A549 (cell line): ENCODE results near the gene ARHGAP11B. TPM values are rescaled to one million over a fixed set of nuclear protein-coding genes. Genes with fewer than 3 reads are reported as not detected.
A peak's percentile ranks its signal among the peaks of the same experiment; 100 is the strongest.
"Not testable (repeated sequence)": the region's sequence is repeated elsewhere in the genome, so short reads cannot be mapped to it uniquely, and the experiment has no call there.

Experiments
- ATAC-seq, 2 experiments: fragments of 200-7000 bp in 1 of 2; fragments of >200 bp in 1 of 2; cut with Nextera tagmentation in 1 of 2; cut with Tn5 transposase in 1 of 2; 3 replicates each; pipeline versions ENCODE4 v1.8.0 to v1.9.1; 2018 to 2020; ENCODE audit warnings: mild to moderate bottlenecking in 1 of 2, moderate library complexity in 1 of 2
- CTCF ChIA-PET: fragments of 300-600 bp; sonication (Branson Sonifier 250); formaldehyde crosslinking; extraction: SDS; loops from one replicate; lab custom pipeline; 2021; ENCODE audit warnings: antibody characterized with exemption, inconsistent platforms; lab: Yijun Ruan, JAX
- POLR2A ChIA-PET: fragments of 350-600 bp; formaldehyde crosslinking; extraction: SDS; loops from one replicate; lab custom pipeline; 2021; ENCODE audit warnings: antibody characterized with exemption, inconsistent platforms; lab: Yijun Ruan, JAX
- DNase-seq, 2 experiments: peaks; one replicate each; pipeline versions ENCODE4 v3.0.0 to v3.0.0-alpha.2; 2011 to 2016; ENCODE audit warnings: low read depth in 1 of 2, low spot score in 1 of 2
- FAIRE-seq: peaks from 2 replicates; lab custom pipeline; 2011; peaks lifted over from hg19 to GRCh38; lab: Jason Lieb, UNC
- H3K27ac ChIP-seq, 2 experiments: fragments of >200 bp; sonication (Bioruptor Twin); formaldehyde crosslinking; 3 replicates each; pipeline ENCODE4 v1.5.1; 2016 to 2017
- H3K4me1 ChIP-seq: fragments of >200 bp; sonication (Bioruptor Twin); formaldehyde crosslinking; 3 replicates; pipeline ENCODE4 v1.6.1; 2016
- H3K4me2 ChIP-seq: fragments of >200 bp; sonication (Bioruptor Twin); formaldehyde crosslinking; 3 replicates; pipeline ENCODE4 v1.6.1; 2016
- H3K4me3 ChIP-seq: fragments of >200 bp; sonication (Bioruptor Twin); formaldehyde crosslinking; 3 replicates; pipeline ENCODE4 v1.5.1; 2016
- H3K9me3 ChIP-seq: fragments of >200 bp; sonication (Bioruptor Twin); formaldehyde crosslinking; 3 replicates; pipeline ENCODE4 v1.6.1; 2016
- CEBPB ChIP-seq, 2 experiments: fragments of >200 bp in 1 of 2; sonication (Bioruptor Twin) in 1 of 2; formaldehyde crosslinking in 1 of 2; IDR thresholded peaks; 2 replicates each; pipeline ENCODE4 v1.6.1; 2012 to 2016
- RNF2 ChIP-seq: fragments of 200-600 bp; sonication (generic); IDR thresholded peaks from 2 replicates; pipeline ENCODE4 v1.6.1; 2016; ENCODE audit warnings: low read depth, mild to moderate bottlenecking, antibody characterized with exemption, moderate library complexity, borderline replicate concordance
- WGBS: methylation state at CpG from one replicate; pipeline ENCODE4 v1.1.6; 2017; ENCODE audit errors: missing lambda C conversion rate; 5-methylcytosine and 5-hydroxymethylcytosine counted together
- polyA plus RNA-seq, 4 experiments: library from polyadenylated mRNA; depleted of rRNA in 3 of 4; stranded (reverse); fragments of >200 nt; fragmentation: RNase III in 1 of 4; extraction: RNeasy Plus Mini Kit Qiagen cat#74134 plus additional on column Dnase treatment in 1 of 4; gene quantifications; 2 replicates in 3 of 4; 3 replicates in 1 of 4; pipeline ENCODE4 v1.2.3, GENCODE V29; 2011 to 2017
- small RNA-seq, 6 experiments: library from RNA; depleted of rRNA; stranded (forward); fragments of <200 nt; gene quantifications; one replicate each; pipeline ENCODE3, GENCODE V24; 2012

Gene ARHGAP11B

DNA sequence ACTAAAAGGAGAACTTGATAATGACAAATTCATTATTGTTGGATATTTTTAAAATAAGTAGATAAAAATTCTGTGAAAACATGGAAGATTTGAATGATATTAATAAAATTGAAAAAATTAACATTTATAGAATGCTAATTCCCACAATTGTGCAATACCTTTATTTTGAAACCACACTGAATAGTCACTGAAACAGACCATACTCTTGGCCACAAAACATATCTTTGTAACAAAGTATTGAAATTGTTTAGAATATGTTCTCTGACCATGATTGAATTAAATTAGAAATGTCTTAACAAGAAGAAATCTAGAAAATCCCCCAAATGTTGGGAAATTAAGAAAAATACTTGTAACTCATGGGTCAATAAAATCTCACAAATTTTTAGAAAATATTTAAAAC, 49.2 kb downstream of the ARHGAP11B start:
- ChIA-PET POLR2A (no interaction called here), CTCF (no interaction called here)
- ATAC-seq (no peak), DNase-seq (no peak), FAIRE-seq (no peak)
- no peaks in the 10 kb centered on the region for H3K4me1 ChIP-seq
- H3K27ac ChIP-seq, result no peak overlapping the region
- H3K4me2 ChIP-seq, result no peak overlapping the region
- H3K4me3 ChIP-seq, result no peak overlapping the region
- TF ChIP-seq CEBPB (IDR thresholded peaks at IDR 0.05), result peak in 1 of 2 experiments; percentile 49; a peak in 3 of 4 replicates
- TF ChIP-seq RNF2, result no peak
- H3K9me3 ChIP-seq, result peaks cover 10% of the 10 kb centered on the region; the same call in 1 of the 3 replicates

DNA sequence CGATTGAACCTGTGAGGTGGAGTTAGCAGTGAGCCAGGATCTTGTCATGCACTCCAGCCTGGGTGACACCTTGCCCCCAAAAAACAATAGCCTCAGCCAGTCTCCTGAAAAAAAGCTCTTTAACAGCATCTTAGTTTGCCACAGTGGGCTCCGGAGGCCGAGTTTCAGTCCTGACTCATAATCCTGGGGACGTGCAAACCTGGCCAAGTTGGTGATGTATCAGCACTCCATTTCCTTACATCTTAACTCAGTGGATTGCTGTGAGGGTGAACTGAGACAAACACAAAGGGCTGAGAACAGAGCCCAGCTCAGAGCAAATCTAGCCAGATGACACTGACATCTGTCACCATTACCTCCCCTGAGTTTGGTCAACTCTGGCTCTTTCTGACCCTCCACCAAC, 50.0 kb downstream of the ARHGAP11B start:
- CTCF ChIA-PET, result not testable (repeated sequence)
- 97% methylated on average over 4 of the region's 4 CpGs for WGBS

DNA sequence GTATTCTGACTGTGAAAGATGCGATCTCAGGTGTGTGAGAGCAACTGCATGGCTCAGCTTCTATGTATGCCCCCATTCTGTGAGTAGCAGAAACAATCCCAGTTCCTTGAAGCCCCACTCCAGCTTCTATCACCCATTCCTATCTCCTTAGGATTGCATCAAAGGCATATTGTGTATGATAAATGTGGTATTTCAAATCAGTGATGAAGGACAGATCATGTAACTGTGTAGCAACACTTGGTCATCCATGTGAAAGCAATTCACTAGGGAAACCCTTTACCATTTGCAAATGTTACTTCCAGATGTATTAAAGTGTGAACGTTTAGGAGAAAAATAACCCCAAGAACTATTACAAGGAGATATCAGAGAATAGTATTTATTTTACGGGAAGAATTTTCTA, 55.1 kb downstream of the ARHGAP11B start:
- POLR2A ChIA-PET, ATAC-seq, CTCF ChIA-PET: not testable (repeated sequence)

More for the DNA sequence above, 50.0 kb downstream of the ARHGAP11B start:
- ATAC-seq, POLR2A ChIA-PET, H3K4me1 ChIP-seq, FAIRE-seq, H3K4me3 ChIP-seq, H3K9me3 ChIP-seq, H3K27ac ChIP-seq, H3K4me2 ChIP-seq, DNase-seq: not testable (repeated sequence)

DNA sequence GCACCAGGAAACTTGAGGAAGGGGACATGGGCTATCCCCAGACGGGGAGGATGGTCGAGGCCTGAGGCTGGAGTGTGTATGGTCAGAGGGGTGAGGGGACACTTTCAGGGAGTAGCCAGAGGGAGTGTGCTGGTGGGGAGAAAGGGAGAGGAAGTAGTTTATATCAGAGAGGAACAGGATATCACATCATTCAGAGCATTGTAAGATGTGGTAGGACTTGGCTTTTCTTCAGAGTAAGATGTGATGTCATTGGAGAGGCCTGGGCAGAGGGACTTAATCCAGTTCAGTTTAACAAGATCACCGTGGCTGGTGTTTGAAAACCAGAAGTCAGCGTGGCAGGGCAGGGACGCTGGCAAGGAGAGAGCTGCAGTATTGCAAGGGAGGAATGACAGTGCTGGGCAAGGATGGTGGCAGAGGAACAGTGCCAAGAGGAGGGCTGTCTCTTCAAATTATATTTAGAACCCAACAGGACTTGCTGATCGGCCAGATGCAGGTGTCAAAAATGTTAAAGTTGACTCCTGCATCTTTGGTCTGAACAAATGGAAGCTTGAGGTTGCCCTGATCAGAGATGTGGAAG, 59.9 kb downstream of the ARHGAP11B start:
- DNase-seq, ATAC-seq, H3K9me3 ChIP-seq, POLR2A ChIA-PET, H3K4me2 ChIP-seq, H3K4me1 ChIP-seq, H3K27ac ChIP-seq, CTCF ChIA-PET, FAIRE-seq, H3K4me3 ChIP-seq: not testable (repeated sequence)
- WGBS, result 89% methylated on average over 6 of the region's 6 CpGs

More for the DNA sequence above, 55.1 kb downstream of the ARHGAP11B start:
- not testable (repeated sequence) for H3K27ac ChIP-seq, H3K9me3 ChIP-seq, DNase-seq, H3K4me2 ChIP-seq, FAIRE-seq, H3K4me3 ChIP-seq, H3K4me1 ChIP-seq
- 89% methylated on average over 2 of the region's 3 CpGs for WGBS

DNA sequence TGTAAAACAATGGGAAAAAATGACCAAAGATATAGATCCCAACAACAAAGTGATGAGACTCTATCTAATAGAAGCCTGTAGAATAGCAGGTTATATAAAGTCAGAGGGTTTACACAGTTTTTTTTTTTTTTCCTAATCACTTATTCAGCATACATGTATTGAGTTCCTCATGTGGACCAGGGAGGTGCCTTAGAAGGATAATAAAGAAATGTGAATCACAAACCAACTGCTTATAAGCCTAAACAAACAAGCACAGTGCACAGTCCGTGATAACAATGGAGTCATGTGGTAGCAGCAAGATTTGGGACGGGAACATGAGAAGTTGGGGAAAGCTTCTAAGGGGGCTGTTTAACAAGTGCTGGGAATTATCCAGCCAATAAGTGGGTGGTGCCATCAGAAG, 60.7 kb downstream of the ARHGAP11B start:
- H3K4me1 ChIP-seq, H3K9me3 ChIP-seq, ATAC-seq, POLR2A ChIA-PET, H3K4me3 ChIP-seq, CTCF ChIA-PET, DNase-seq, H3K4me2 ChIP-seq, H3K27ac ChIP-seq: not testable (repeated sequence)
- WGBS, result 44% methylated on average over 2 of the region's 2 CpGs
- FAIRE-seq, result peak; percentile 39

Small RNA genes lying within 50 kb of the gene (small RNA-seq; reads per million reads assigned to genes)
- gene RF00019 (0 reads per million in 6 experiments), gene RF00096 (0 reads per million in 6 experiments), gene RN7SL628P (0 reads per million in 6 experiments)

Other genes with a start within 250 kb of the ARHGAP11B start
- gene CHRFAM7A, start 232.6 kb upstream of the ARHGAP11B start, polyA plus RNA-seq (2011; rRNA removed), result 7.0 and 8.0 TPM in 2 replicates
- 4.1 to 6.6 TPM (median 5.1 TPM) in 3 replicates for gene CHRFAM7A, start 232.6 kb upstream of the ARHGAP11B start, polyA plus RNA-seq (2017; fragmentation: RNase III; extraction: RNeasy Plus Mini Kit Qiagen cat#74134 plus additional on column Dnase treatment)
- gene GOLGA8R, start 211.9 kb upstream of the ARHGAP11B start, polyA plus RNA-seq (2011; rRNA removed), result 0.56 and 1.0 TPM in 2 replicates
- gene GOLGA8R, start 211.9 kb upstream of the ARHGAP11B start, polyA plus RNA-seq (2017; fragmentation: RNase III; extraction: RNeasy Plus Mini Kit Qiagen cat#74134 plus additional on column Dnase treatment), result 0.49 to 0.56 TPM (median 0.50 TPM) in 3 replicates
- gene GOLGA8Q, start 74.1 kb upstream of the ARHGAP11B start, polyA plus RNA-seq (2011; rRNA removed), result 0.34 and 0.45 TPM in 2 replicates
- 0.12 to 0.36 TPM (median 0.25 TPM) in 3 replicates for gene GOLGA8Q, start 74.1 kb upstream of the ARHGAP11B start, polyA plus RNA-seq (2017; fragmentation: RNase III; extraction: RNeasy Plus Mini Kit Qiagen cat#74134 plus additional on column Dnase treatment)
- gene GOLGA8H, start 22.1 kb upstream of the ARHGAP11B start, polyA plus RNA-seq (2011; rRNA removed), result 1.6 and 2.2 TPM in 2 replicates
- gene GOLGA8H, start 22.1 kb upstream of the ARHGAP11B start, polyA plus RNA-seq (2017; fragmentation: RNase III; extraction: RNeasy Plus Mini Kit Qiagen cat#74134 plus additional on column Dnase treatment), result 2.2 to 2.5 TPM (median 2.3 TPM) in 3 replicates